ENCODE data around the gene FRMPD4.

DNA sequence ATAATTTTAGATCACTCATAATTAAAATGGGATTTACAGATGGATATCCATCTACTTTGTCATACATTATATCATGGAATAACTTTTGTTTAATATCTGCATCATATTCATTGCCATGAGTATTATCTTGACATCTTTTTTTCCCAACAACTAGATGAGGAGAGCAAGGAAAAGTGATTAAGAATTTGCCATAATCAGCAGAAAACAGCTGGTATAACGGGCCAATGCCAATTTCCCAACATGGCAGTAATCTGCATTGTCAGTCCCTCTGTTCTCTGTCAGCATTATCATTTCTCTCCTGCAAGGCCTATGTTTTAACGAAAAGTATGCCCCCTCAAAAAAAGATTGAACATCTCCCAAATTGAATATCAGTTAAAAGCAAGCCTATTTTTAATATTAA lies 314.0 kb downstream of the FRMPD4 start:
- no peak for TF ChIP-seq EZH2 (IDR thresholded peaks at IDR 0.05; ENCODE audit: borderline replicate concordance, low read depth, low read length, severe bottlenecking)
- TF ChIP-seq CTCF (IDR thresholded peaks at IDR 0.05; ENCODE audit: extremely low read depth in 1 of 2, insufficient read depth in 1 of 2, low read depth in 1 of 2, low read length in 2 of 2): no peak
- TF ChIP-seq, protein P1, sequence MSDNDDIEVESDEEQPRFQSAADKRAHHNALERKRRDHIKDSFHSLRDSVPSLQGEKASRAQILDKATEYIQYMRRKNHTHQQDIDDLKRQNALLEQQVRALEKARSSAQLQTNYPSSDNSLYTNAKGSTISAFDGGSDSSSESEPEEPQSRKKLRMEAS (IDR thresholded peaks at IDR 0.05; ENCODE audit: insufficient read depth, insufficient read length): no peak
- TF ChIP-seq POLR2AphosphoS5 (IDR thresholded peaks at IDR 0.05; ENCODE audit: insufficient read depth, low read depth, low read length): no peak
- TF ChIP-seq POLR2A (IDR thresholded peaks at IDR 0.05; ENCODE audit: low read depth, low read length): no peak
- no peak for TF ChIP-seq FOS (IDR thresholded peaks at IDR 0.05; ENCODE audit: borderline replicate concordance, insufficient read depth, low read length)
- TF ChIP-seq MYC (IDR thresholded peaks at IDR 0.05; ENCODE audit: low read depth, low read length): no peak
- no peak for TF ChIP-seq JUN (IDR thresholded peaks at IDR 0.05; ENCODE audit: borderline replicate concordance, insufficient read depth, insufficient read length, low read depth)
- no peak for TF ChIP-seq GATA2 (IDR thresholded peaks at IDR 0.05; ENCODE audit: insufficient read depth, insufficient read length, low read depth, low read length)
